NCI-H1417 treated with DMSO at 0.1 percent for 48 hours (cell line): ENCODE results near the gene IQCF2.
"Not testable (repeated sequence)": the region's sequence is repeated elsewhere in the genome, so short reads cannot be mapped to it uniquely, and the experiment has no call there.

Experiments used
- DNase-seq: peaks from one replicate; lab custom pipeline; 2025; lab: John Stamatoyannopoulos, UW

IQCF2 gene

GRCh38 chr3:51860703-51861665, at the start of gene IQCF2:
Gene IQCF2 (plus strand): TSS chr3:51861615. CDS start chr3:51861667, 52 bp downstream.
- no peak for DNase-seq

DNA sequence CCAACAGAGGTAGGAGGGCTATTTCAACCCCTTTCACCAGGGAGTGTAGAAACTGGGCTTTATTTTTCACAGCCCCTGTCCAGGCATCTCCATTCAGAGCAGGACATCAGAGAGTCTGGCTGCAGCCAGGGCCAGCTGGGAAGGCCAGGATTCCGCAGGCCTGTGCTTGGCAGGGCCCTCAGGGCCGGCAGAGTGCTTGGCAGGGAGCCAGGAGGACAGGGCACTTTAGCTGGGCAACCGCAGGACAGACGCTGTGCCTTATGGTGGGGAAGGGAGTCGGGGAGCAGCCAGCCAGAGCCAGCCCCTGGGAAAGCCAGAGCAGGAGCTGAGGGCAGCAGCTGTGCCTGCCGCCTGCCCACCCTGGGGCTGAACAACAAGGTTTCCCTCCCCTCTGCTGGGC, 47.9 kb upstream of the IQCF2 start:
- DNase-seq = no peak

DNA sequence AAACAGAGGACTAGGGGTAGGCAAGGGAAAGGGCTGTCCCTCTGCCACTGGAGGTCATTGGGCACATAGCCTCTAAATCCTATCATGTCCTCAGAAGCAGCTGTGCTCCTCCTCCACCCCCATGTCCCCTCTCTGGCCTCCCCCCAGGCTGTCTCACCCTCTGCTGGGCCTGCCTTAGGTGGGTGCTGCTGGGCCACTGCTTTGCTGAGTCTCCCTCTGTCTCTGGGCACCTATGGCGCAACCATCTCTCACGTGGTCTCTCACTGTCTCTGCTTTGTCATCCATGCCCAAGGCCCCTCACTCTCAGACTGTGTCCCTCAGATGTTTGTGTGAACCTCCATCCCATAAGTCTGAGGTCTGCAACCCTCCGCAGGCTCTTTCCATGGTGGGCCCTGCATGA, 47.4 kb upstream of the IQCF2 start:
- DNase-seq = no peak

GRCh38 chr3:51815614-51816013, 45.8 kb upstream of the IQCF2 start:
- DNase-seq = no peak

- no peak for DNase-seq
These were observed 44.7 kb upstream of the IQCF2 start for GRCh38 chr3:51816723-51817122.

- no peak for DNase-seq
These were observed 44.0 kb upstream of the IQCF2 start for GRCh38 chr3:51817375-51817774.

GRCh38 chr3:51819151-51819550, 42.3 kb upstream of the IQCF2 start:
- DNase-seq = no peak

DNA sequence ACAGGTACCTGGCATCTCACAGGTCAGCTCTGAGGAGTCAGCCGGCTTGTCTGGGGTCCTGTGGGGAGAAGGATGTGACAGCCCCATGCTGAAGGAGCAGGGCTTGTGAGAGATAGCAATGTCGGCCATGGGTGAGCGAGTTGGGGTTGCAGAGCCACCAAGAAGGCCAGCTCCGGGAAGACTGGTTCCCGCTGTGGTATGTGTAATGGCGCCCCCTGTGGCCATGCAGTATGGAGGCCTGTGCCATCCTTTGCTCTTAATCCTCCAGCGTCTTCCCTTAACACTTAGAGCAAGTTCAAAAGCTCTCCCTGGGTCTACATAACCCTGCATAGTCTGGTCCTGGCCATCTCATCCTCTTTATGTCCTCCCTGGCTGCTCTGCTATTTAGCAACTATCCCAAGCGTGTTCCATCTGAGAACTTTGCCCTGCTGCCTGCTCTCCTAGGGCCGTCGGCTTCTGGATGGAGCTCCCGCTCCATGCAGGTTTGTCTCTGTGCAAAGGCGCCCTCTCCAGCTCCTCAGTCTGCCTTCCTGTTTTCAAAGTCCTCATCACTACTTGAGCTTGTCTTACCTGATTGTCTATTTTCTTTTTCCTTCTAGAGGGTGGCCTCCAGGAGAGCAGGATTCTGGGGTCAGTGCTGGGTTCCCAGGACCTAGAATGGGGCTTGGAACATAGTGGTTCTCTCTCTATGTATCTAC, 41.6 kb upstream of the IQCF2 start:
- no peak for DNase-seq

DNA sequence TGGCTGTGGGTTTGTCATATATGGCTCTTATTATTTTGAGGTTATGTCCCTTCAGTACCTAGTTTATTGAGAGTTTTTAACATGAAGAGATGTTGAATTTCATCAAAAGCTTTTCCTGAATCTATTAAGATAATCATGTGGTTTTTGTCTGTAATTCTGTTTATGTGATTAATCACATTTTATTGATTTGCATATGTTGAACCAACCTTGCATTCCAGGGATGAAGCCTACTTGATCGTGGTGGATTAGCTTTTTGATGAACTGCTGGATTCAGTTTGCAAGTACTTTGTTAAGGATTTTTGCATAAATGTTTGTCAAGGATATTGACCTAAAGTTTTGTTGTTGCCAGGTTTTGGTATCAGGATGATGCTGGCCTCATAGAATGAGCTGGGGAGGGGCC, 33.1 kb upstream of the IQCF2 start:
- no peak for DNase-seq

GRCh38 chr3:51830345-51830744, 31.1 kb upstream of the IQCF2 start:
- no peak for DNase-seq

- no peak for DNase-seq
These were observed 30.5 kb upstream of the IQCF2 start for GRCh38 chr3:51830836-51831385.

DNA sequence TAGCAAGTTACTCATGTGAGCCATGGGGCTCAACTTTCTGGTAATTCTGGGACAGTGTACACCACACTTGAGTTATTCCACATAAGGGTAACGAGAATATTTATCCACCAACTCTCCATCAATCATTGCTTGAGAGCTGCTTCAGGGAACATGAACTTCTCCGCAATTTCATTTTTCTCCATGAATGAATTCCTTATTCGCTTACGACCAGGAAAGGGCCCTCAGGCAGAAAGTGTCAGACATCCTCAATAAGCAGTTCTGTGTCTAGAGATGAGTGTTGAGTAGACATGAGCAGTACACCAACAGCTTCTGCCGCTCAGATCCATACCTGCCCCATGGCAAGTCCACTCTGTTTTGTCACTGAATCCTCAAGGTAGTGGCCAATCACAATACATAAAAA, 24.8 kb upstream of the IQCF2 start:
- no peak for DNase-seq

GRCh38 chr3:51845129-51845528, 16.3 kb upstream of the IQCF2 start:
- DNase-seq = no peak

- not testable (repeated sequence) for DNase-seq
These were observed 6.0 kb upstream of the IQCF2 start for GRCh38 chr3:51855411-51855810.

- DNase-seq = no peak
These were observed 1.5 kb downstream of the IQCF2 start for GRCh38 chr3:51862886-51863285.

- DNase-seq = not testable (repeated sequence)
These were observed 7.5 kb downstream of the IQCF2 start for GRCh38 chr3:51868896-51869295.

DNA sequence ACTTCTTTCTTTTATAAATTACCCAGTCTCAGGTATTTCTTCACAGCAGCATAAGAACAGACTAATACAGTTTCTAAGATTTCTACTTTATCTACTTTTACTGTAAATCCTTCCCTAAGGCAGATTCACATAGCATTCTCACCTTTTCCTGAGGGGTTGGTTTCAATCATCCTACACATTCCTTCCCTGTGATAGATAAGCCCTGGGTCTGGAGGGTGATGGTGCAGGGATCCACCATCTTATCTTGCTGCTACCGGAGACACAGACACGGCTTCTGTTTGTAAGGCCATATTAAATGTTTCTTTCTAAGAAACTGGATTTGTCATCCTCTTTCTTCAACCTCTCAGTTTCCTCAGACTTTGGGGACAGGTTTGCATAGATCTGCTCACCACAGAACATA, 7.9 kb downstream of the IQCF2 start:
- DNase-seq = no peak

GRCh38 chr3:51873253-51873766, 11.9 kb downstream of the IQCF2 start:
- DNase-seq = no peak

- DNase-seq = no peak
These were observed 12.5 kb downstream of the IQCF2 start for GRCh38 chr3:51873876-51874275.

GRCh38 chr3:51874411-51874810, 13.0 kb downstream of the IQCF2 start:
- no peak for DNase-seq

DNA sequence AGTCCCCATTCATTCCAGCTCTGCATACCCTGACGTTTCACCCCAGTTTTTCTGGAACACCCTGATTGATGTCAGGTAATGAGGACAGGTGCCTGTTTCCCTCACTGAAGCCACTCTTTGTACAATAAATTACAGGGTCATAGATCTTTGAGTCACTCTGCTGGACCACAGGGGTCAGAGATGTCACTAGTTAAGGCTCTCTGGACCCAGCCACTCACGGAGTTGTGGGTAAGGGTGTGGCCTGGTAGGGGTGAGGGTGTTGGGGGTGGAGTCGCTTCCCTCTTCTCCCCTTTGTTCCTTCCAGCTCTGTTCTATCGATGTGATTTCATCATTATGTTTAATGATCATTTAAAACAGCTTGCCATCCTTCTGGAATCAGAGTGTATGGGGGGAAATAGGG, 13.5 kb downstream of the IQCF2 start:
- no peak for DNase-seq

GRCh38 chr3:51875501-51875900, 14.1 kb downstream of the IQCF2 start, which contains the start of gene IQCF5:
Gene IQCF5 (minus strand): TSS chr3:51875601. CDS start chr3:51875531, 70 bp downstream.
- DNase-seq = no peak

DNA sequence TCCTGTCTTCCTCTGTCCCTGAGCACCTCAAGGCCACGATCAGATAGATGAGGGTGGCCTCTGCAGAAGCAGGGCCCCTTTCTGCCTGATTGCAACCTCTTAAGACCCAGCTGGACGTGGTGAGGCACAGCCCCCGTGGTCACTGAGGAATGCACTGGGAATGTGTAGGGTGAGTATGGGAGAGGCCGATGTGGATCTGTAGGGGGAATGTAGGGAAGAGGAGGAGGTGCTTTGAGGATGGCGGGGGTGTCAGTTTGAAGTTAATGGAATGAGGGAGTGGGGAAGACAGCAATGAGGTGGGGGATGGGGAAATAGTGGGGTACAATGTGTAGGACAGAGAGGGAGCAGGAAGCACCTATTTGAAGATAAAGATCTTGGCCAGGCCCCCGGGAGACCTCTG, 14.8 kb downstream of the IQCF2 start:
- DNase-seq = no peak
